PC-3 (cell line): ENCODE results near the gene BRINP2.

ENCODE experiments used
- EZH2 ChIP-seq: fragments of 300-600 bp; sonication (generic); IDR thresholded peaks from one replicate; pipeline ENCODE4 v1.6.1; 2017; ENCODE audit warnings: antibody characterized with exemption, mild to moderate bottlenecking, low read length; ENCODE audit not compliant: unreplicated experiment
- EZH2phosphoT487 ChIP-seq: fragments of 300-600 bp; sonication (generic); IDR thresholded peaks from 2 replicates; pipeline ENCODE4 v1.6.1; 2018; ENCODE audit warnings: mild to moderate bottlenecking, antibody characterized with exemption, low read length, borderline replicate concordance
- TF ChIP-seq, protein P1 (sequence below): fragments of 300-600 bp; sonication (generic); conservative IDR thresholded peaks from 2 replicates; pipeline ENCODE4 v1.5.1; 2017; ENCODE audit warnings: antibody characterized with exemption, low read depth, mild to moderate bottlenecking, low read length

DNA sequence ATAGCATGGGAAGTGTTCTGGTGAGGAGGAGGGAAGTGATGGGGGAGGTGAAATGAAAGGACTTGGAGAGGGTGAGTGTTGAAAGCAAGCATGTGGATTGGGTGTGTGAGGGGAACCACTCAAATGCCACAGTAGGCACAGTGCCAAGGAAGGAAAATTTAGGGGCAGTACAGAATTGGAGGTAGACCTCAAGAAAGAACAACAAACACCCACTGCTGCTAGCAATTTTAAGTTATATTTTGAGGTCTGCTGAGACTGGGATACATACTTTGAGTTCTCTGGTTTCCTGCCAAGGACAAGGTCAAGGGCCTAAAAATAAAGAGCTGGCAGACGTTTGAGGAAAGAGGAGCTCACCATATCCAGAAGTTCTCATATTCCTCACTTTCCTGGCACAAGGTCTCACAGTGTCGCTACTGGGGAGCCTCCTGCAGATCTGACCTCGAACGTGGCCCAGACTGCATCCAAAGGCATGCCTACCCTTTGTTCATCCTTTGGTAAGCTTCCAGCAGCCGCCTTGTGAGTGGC, 104.0 kb downstream of the BRINP2 start:
- TF ChIP-seq, protein P1, sequence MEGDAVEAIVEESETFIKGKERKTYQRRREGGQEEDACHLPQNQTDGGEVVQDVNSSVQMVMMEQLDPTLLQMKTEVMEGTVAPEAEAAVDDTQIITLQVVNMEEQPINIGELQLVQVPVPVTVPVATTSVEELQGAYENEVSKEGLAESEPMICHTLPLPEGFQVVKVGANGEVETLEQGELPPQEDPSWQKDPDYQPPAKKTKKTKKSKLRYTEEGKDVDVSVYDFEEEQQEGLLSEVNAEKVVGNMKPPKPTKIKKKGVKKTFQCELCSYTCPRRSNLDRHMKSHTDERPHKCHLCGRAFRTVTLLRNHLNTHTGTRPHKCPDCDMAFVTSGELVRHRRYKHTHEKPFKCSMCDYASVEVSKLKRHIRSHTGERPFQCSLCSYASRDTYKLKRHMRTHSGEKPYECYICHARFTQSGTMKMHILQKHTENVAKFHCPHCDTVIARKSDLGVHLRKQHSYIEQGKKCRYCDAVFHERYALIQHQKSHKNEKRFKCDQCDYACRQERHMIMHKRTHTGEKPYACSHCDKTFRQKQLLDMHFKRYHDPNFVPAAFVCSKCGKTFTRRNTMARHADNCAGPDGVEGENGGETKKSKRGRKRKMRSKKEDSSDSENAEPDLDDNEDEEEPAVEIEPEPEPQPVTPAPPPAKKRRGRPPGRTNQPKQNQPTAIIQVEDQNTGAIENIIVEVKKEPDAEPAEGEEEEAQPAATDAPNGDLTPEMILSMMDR = no peak
- no peak for TF ChIP-seq EZH2phosphoT487
- no peak for TF ChIP-seq EZH2
